ENCODE data around the gene WDR70. TPM values are rescaled to one million over a fixed set of nuclear protein-coding genes. Genes with fewer than 3 reads are reported as not detected.

Gene WDR70
- total and polyA plus RNA-seq, 2 donors (not counting 3 experiments of a cell fraction or from before 2014, with no cell fraction given) = 6.7 to 37.3 TPM

DNA sequence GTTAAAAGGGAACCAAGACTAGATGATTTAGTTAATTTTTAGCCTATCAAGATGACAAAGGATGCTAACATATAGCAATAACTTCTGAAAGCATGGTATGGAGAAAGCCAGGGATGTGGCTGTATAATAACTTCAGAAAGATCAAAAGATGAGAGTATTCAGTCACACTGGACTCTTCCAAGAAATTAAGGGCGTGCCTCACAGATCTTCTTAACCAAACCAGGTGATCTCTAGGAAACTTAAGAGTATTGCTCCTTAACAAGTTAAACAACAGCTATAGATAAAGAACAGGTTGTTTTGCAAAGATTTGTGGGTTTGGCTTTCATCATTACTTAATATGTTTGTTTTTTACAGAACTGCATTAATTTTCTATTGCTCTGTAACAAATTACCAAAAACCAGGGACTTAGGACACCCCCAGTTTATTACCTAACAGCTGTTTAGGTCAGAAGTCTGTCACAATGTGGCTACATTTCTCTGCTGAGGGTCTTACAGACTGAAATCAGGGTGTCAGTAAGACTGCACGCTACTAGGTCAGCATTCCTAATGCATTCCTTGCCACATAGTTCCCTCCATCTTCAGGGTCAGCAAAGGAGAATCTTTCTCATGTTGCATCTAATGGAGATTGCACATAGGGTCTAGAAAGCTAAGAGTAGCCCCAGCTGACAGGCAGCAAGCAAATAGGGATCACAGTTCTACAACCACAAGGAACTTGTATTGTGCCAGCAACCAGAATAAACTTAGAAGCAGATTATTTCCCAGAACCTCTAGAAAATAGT is 113.8 kb downstream of the WDR70 start:
- H3K9ac ChIP-seq (replicated peaks; ENCODE audit: extremely low read depth, insufficient read depth, low read length) = no peak overlapping the region
- no peaks in the 10 kb centered on the region for H3K4me1 ChIP-seq (ENCODE audit: control insufficient read depth, extremely low read depth, insufficient read depth, low read length)
- H3K27me3 ChIP-seq (ENCODE audit: control insufficient read depth in 2 of 2, insufficient read depth in 2 of 2, low read length in 2 of 2) = no peaks in the 10 kb centered on the region
- no peaks in the 10 kb centered on the region for H3K9me3 ChIP-seq (replicated peaks; ENCODE audit: control insufficient read depth, insufficient read depth, low read length)
- no peak overlapping the region for H2AFZ ChIP-seq (ENCODE audit: low read depth, low read length)
- FAIRE-seq (no peak), DNase-seq (ENCODE audit: low read depth, low spot score) (no peak)
- H3K4me3 ChIP-seq (replicated peaks in 1 of 3; ENCODE audit: insufficient read depth in 1 of 3, low read depth in 1 of 3, low read length in 3 of 3) = no peak overlapping the region
- no peaks in the 10 kb centered on the region for H3K36me3 ChIP-seq (ENCODE audit: control insufficient read depth in 2 of 2, extremely low read depth in 1 of 2, insufficient read depth in 2 of 2, low read length in 2 of 2)
- H3K9me1 ChIP-seq (replicated peaks; ENCODE audit: control insufficient read depth, extremely low read depth, insufficient read depth, low read length) = no peaks in the 10 kb centered on the region
- no TSS peak for BruUV-seq (replicated peaks)
- no peak overlapping the region for H3K4me2 ChIP-seq (ENCODE audit: insufficient read depth, low read length)
- no peak overlapping the region for H3K27ac ChIP-seq (ENCODE audit: insufficient read depth, low read depth, low read length)
- ChIA-PET POLR2A (no interaction called here), CTCF (interaction anchor here (0.8 to 1.4 kb wide), 4 partner anchors 20 to 265 kb away, joined by 3 to 7 read pairs (median 4); no protein-coding TSS in a partner anchor)
- intact Hi-C loops (cut with micrococcal nuclease) = no loop called here
- no peaks in the 10 kb centered on the region for H4K20me1 ChIP-seq (replicated peaks; ENCODE audit: control insufficient read depth, extremely low read depth, insufficient read depth, low read length)
- TF ChIP-seq, protein P1, sequence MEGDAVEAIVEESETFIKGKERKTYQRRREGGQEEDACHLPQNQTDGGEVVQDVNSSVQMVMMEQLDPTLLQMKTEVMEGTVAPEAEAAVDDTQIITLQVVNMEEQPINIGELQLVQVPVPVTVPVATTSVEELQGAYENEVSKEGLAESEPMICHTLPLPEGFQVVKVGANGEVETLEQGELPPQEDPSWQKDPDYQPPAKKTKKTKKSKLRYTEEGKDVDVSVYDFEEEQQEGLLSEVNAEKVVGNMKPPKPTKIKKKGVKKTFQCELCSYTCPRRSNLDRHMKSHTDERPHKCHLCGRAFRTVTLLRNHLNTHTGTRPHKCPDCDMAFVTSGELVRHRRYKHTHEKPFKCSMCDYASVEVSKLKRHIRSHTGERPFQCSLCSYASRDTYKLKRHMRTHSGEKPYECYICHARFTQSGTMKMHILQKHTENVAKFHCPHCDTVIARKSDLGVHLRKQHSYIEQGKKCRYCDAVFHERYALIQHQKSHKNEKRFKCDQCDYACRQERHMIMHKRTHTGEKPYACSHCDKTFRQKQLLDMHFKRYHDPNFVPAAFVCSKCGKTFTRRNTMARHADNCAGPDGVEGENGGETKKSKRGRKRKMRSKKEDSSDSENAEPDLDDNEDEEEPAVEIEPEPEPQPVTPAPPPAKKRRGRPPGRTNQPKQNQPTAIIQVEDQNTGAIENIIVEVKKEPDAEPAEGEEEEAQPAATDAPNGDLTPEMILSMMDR (IDR thresholded peaks at IDR 0.05; ENCODE audit: extremely low read depth in 1 of 2, insufficient read depth in 1 of 2, low read depth in 1 of 2, low read length in 2 of 2) = no peak
- no peak for TF ChIP-seq FOS (IDR thresholded peaks at IDR 0.05; ENCODE audit: borderline replicate concordance, insufficient read depth, low read length)
- no peak for TF ChIP-seq MYC (IDR thresholded peaks at IDR 0.05; ENCODE audit: low read depth, low read length)
- TF ChIP-seq, protein P2, sequence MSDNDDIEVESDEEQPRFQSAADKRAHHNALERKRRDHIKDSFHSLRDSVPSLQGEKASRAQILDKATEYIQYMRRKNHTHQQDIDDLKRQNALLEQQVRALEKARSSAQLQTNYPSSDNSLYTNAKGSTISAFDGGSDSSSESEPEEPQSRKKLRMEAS (IDR thresholded peaks at IDR 0.05; ENCODE audit: insufficient read depth, insufficient read length) = no peak
- TF ChIP-seq POLR2A (IDR thresholded peaks at IDR 0.05; ENCODE audit: low read depth, low read length) = no peak
- no peak for TF ChIP-seq JUN (IDR thresholded peaks at IDR 0.05; ENCODE audit: borderline replicate concordance, insufficient read depth, insufficient read length, low read depth)
- TF ChIP-seq GATA2 (IDR thresholded peaks at IDR 0.05; ENCODE audit: insufficient read depth, insufficient read length, low read depth, low read length) = no peak
- no peak for TF ChIP-seq POLR2AphosphoS5 (IDR thresholded peaks at IDR 0.05; ENCODE audit: insufficient read depth, low read depth, low read length)
- dilution Hi-C loops (cut with MboI; ENCODE audit: extremely low pct_ligation_motif_present, low sequenced_read_pairs) = no loop called here
- H3K79me2 ChIP-seq (ENCODE audit: control insufficient read depth, insufficient read depth, low read length) = no peaks in the 10 kb centered on the region
